SU-DHL-6 (cell line): ENCODE results near the gene ADAMTS10.

ENCODE experiments used
- H2AFZ ChIP-seq: fragments of 200-600 bp; sonication (generic); 2 replicates; pipeline ENCODE4 v1.6.1; 2014; ENCODE audit warnings: low read depth, mild to moderate bottlenecking, moderate library complexity, mixed read lengths, antibody characterized with exemption, low read length; ENCODE audit not compliant: severe bottlenecking
- H3F3A ChIP-seq: fragments of 200-600 bp; shearing (Covaris generic); 2 replicates; pipeline ENCODE4 v1.6.0; 2016; ENCODE audit warnings: antibody characterized with exemption, mild to moderate bottlenecking; ENCODE audit not compliant: insufficient read depth
- H3K27ac ChIP-seq: fragments of 200-600 bp; sonication (generic); 2 replicates; pipeline ENCODE4 v1.5.1; 2016; ENCODE audit warnings: low read depth, mild to moderate bottlenecking, low read length, moderate library complexity, mixed read lengths
- H3K27me3 ChIP-seq: fragments of 200-600 bp; sonication (generic), shearing (Covaris generic); 2 replicates; pipeline ENCODE4 v1.6.0; 2014; ENCODE audit warnings: mild to moderate bottlenecking, low read length
- H3K36me3 ChIP-seq: fragments of 200-600 bp; sonication (generic); 2 replicates; pipeline ENCODE4 v1.6.1; 2014; ENCODE audit warnings: mild to moderate bottlenecking, low read length, mixed read lengths
- H3K4me2 ChIP-seq: fragments of 300-600, 200-600 bp; shearing (Covaris generic), sonication (generic); 2 replicates; pipeline ENCODE4 v1.6.0; 2014; ENCODE audit warnings: low read length, low read depth, mild to moderate bottlenecking; ENCODE audit not compliant: poor library complexity, severe bottlenecking
- H3K4me3 ChIP-seq: fragments of 200-600 bp; sonication (generic); 2 replicates; pipeline ENCODE4 v1.5.1; 2014; ENCODE audit warnings: antibody characterized with exemption, low read length, mild to moderate bottlenecking, mixed read lengths; ENCODE audit not compliant: insufficient read depth, poor library complexity, severe bottlenecking
- H3K79me2 ChIP-seq: fragments of 200-600 bp; sonication (generic); 2 replicates; pipeline ENCODE4 v1.6.1; 2014; ENCODE audit warnings: mild to moderate bottlenecking, low read length, moderate library complexity; ENCODE audit not compliant: insufficient read depth
- H3K9ac ChIP-seq: fragments of 200-600 bp; sonication (generic); 2 replicates; pipeline ENCODE4 v1.7.0; 2014; ENCODE audit warnings: mild to moderate bottlenecking, low read length
- H3K9me2 ChIP-seq: fragments of 200-600 bp; sonication (generic); replicated peaks from 2 replicates; pipeline ENCODE4 v1.6.1; 2014; ENCODE audit warnings: low read length; ENCODE audit not compliant: insufficient read depth
- H3K9me3 ChIP-seq: fragments of 200-600 bp; sonication (generic); 2 replicates; pipeline ENCODE4 v1.6.1; 2014; ENCODE audit warnings: low read length, mixed read lengths; ENCODE audit not compliant: insufficient read depth
- H4K20me1 ChIP-seq: fragments of 200-600 bp; sonication (generic); 2 replicates; pipeline ENCODE4 v1.6.1; 2014; ENCODE audit warnings: low read depth, mild to moderate bottlenecking, antibody characterized with exemption, low read length, moderate library complexity, mixed read lengths
- EZH2phosphoT487 ChIP-seq: fragments of 200-600 bp; sonication (generic), shearing (Covaris generic); conservative IDR thresholded peaks from 2 replicates; pipeline ENCODE4 v1.6.1; 2018; ENCODE audit warnings: mild to moderate bottlenecking, antibody characterized with exemption, low read length, moderate library complexity, mixed read lengths
- TF ChIP-seq, protein P1 (sequence below): fragments of 200-600 bp; sonication (generic); IDR thresholded peaks from one replicate; pipeline ENCODE4 v1.5.1; 2017; ENCODE audit warnings: antibody characterized with exemption, mild to moderate bottlenecking, low read length, moderate library complexity; ENCODE audit not compliant: insufficient read depth, poor library complexity, severe bottlenecking

The ADAMTS10 gene

DNA sequence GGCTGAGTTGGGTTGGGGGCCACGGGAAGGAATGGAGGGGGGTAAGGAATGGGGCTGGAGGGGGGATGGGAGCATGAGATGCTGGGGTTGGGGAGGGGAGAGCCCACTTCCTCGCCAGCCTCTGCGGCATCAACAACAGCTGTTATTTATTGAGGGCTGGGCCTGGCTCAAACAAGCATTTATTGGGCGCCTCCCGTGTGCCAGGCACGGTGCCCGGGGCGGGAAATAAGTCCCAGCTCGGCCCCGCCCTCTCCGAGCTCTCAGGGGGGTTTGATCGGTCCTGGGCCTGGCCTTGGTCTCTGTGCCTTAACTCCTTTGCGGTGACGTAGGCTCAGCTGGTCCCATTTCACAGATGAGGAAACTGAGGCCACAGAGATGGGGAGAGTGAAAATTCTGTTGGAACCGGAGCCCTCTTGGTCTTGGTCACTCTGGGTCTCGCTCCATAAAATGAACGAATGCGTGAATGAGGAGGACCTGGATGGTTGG lies 919 bp upstream of the ADAMTS10 start:
- Histone ChIP-seq H3K36me3 (no peaks in the 10 kb centered on the region), H3K4me2 (no peak overlapping the region), H4K20me1 (no peaks in the 10 kb centered on the region), H3K9ac (no peak overlapping the region), H3F3A (no peaks in the 10 kb centered on the region), H3K79me2 (no peaks in the 10 kb centered on the region), H3K27ac (no peak overlapping the region), H2AFZ (no peak overlapping the region), H3K9me3 (no peaks in the 10 kb centered on the region), H3K4me3 (no peak overlapping the region), H3K9me2 (no peaks in the 10 kb centered on the region), H3K27me3 (no peaks in the 10 kb centered on the region)
- TF ChIP-seq, protein P1, sequence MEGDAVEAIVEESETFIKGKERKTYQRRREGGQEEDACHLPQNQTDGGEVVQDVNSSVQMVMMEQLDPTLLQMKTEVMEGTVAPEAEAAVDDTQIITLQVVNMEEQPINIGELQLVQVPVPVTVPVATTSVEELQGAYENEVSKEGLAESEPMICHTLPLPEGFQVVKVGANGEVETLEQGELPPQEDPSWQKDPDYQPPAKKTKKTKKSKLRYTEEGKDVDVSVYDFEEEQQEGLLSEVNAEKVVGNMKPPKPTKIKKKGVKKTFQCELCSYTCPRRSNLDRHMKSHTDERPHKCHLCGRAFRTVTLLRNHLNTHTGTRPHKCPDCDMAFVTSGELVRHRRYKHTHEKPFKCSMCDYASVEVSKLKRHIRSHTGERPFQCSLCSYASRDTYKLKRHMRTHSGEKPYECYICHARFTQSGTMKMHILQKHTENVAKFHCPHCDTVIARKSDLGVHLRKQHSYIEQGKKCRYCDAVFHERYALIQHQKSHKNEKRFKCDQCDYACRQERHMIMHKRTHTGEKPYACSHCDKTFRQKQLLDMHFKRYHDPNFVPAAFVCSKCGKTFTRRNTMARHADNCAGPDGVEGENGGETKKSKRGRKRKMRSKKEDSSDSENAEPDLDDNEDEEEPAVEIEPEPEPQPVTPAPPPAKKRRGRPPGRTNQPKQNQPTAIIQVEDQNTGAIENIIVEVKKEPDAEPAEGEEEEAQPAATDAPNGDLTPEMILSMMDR: no peak
- no peak for TF ChIP-seq EZH2phosphoT487

GRCh38 chr19:8610936-8611300 lies 403 bp upstream of the ADAMTS10 start:
- Histone ChIP-seq H3K4me2 (no peak overlapping the region), H3K9me2 (no peaks in the 10 kb centered on the region), H3K36me3 (no peaks in the 10 kb centered on the region), H3K9ac (no peak overlapping the region), H3K27me3 (no peaks in the 10 kb centered on the region), H3K9me3 (no peaks in the 10 kb centered on the region), H3K79me2 (no peaks in the 10 kb centered on the region), H3K27ac (no peak overlapping the region), H3F3A (no peaks in the 10 kb centered on the region), H2AFZ (no peak overlapping the region), H3K4me3 (no peak overlapping the region), H4K20me1 (no peaks in the 10 kb centered on the region)
- no peak for TF ChIP-seq EZH2phosphoT487
- TF ChIP-seq, protein P1: no peak

DNA sequence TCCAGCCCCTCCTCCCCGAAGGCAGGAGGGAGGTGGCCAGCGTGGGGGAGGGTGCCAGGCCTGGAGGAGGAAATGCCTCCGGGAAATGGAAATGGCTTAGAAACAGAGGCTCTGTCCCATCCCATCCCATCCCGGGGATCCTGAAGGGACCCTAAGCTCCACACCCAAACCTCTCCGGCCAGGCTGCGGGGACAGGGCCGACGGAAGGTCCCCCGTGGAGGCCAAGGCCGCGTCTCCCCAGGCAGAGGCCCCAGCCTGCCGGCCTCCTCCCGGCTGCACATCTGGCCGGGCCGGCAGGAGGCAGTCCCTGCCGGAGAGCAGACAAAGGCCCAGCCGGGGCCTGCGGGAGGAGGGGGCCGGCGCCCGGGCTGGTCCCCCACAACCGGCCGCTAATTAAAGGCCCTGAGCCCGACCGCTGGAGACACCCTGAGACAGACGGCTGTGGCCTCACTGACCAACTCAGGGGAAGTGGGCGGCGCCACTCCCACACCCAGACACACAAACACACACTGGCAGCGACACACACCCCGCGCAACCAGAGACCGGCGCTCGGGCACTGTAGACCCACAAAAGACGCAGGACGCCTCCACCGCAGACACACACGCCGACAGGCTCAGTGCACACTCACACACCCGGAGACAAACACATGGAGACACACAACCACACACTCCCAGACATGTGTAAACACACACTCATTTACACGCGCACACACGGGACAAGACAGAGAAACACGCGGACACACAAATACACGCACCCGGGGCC lies 1.1 kb downstream of the ADAMTS10 start:
- H3K9me2 ChIP-seq: no peaks in the 10 kb centered on the region
- no peaks in the 10 kb centered on the region for H4K20me1 ChIP-seq
- no peaks in the 10 kb centered on the region for H3K9me3 ChIP-seq
- H3K27me3 ChIP-seq: no peaks in the 10 kb centered on the region
- no peaks in the 10 kb centered on the region for H3K36me3 ChIP-seq
- H3K27ac ChIP-seq: no peak overlapping the region
- no peak overlapping the region for H3K4me3 ChIP-seq
- H3K4me2 ChIP-seq: no peak overlapping the region
- H3K9ac ChIP-seq: no peak overlapping the region
- no peaks in the 10 kb centered on the region for H3K79me2 ChIP-seq
- H2AFZ ChIP-seq: no peak overlapping the region
- TF ChIP-seq, protein P1: no peak
- no peak for TF ChIP-seq EZH2phosphoT487
- H3F3A ChIP-seq: no peaks in the 10 kb centered on the region
